Fibroblast of lung (primary cell): ENCODE measurements around the gene GAGE12J. TPM values are rescaled to one million over a fixed set of nuclear protein-coding genes. Genes with fewer than 3 reads are reported as not detected.

Experiments used
- polyA plus RNA-seq, 2 donors: library from polyadenylated mRNA; depleted of rRNA in 1 of 2; stranded (reverse) in 1 of 2; unstranded in 1 of 2; fragments of >200 nt; gene quantifications; 2 replicates each; pipeline ENCODE4 v1.2.1, GENCODE V29; 2011 to 2012; ENCODE audit warnings: missing spikeins in 1 of 2
- total RNA-seq: library from RNA; depleted of rRNA; stranded (reverse); fragments of >200 nt; gene quantifications from 2 replicates; pipeline ENCODE4 v1.2.1, GENCODE V29; 2014

GAGE12J gene
- total and polyA plus RNA-seq, 2 donors (not counting 1 experiment from before 2014, with no cell fraction given) = not detected

Other genes with a start within 250 kb of the GAGE12J start
- gene PRAF2, start 248.0 kb upstream of the GAGE12J start, total RNA-seq = 6.4 and 11.9 TPM in 2 replicates
- 33.1 and 33.5 TPM in 2 replicates for gene PRAF2, start 248.0 kb upstream of the GAGE12J start, polyA plus RNA-seq
- gene WDR45, start 242.2 kb upstream of the GAGE12J start, total RNA-seq = 59.8 TPM in 2 replicates
- gene WDR45, start 242.2 kb upstream of the GAGE12J start, polyA plus RNA-seq = 69.4 and 76.4 TPM in 2 replicates
- gene GPKOW, start 198.3 kb upstream of the GAGE12J start, total RNA-seq = 15.7 and 19.8 TPM in 2 replicates
- gene GPKOW, start 198.3 kb upstream of the GAGE12J start, polyA plus RNA-seq = 20.2 and 21.0 TPM in 2 replicates
- 1.0 and 1.7 TPM in 2 replicates for gene MAGIX, start 159.3 kb upstream of the GAGE12J start, total RNA-seq
- gene MAGIX, start 159.3 kb upstream of the GAGE12J start, polyA plus RNA-seq = 0.34 and 0.40 TPM in 2 replicates
- 10.5 and 23.3 TPM in 2 replicates for gene PLP2, start 150.1 kb upstream of the GAGE12J start, total RNA-seq
- gene PLP2, start 150.1 kb upstream of the GAGE12J start, polyA plus RNA-seq = 212 and 317 TPM in 2 replicates
- 4.6 and 7.4 TPM in 2 replicates for gene PRICKLE3, start 135.7 kb upstream of the GAGE12J start, total RNA-seq
- 2.7 and 3.5 TPM in 2 replicates for gene PRICKLE3, start 135.7 kb upstream of the GAGE12J start, polyA plus RNA-seq
- 0.17 and 0.26 TPM in 2 replicates for gene SYP, start 121.8 kb upstream of the GAGE12J start, total RNA-seq
- 0.08 and 0.15 TPM in 2 replicates for gene SYP, start 121.8 kb upstream of the GAGE12J start, polyA plus RNA-seq
- gene CACNA1F, start 88.7 kb upstream of the GAGE12J start, total RNA-seq = 0.17 and 0.26 TPM in 2 replicates
- not detected in 2 replicates for gene CACNA1F, start 88.7 kb upstream of the GAGE12J start, polyA plus RNA-seq
- gene CCDC22, start 86.6 kb upstream of the GAGE12J start, total RNA-seq = 7.2 and 8.9 TPM in 2 replicates
- 4.6 and 7.4 TPM in 2 replicates for gene CCDC22, start 86.6 kb upstream of the GAGE12J start, polyA plus RNA-seq
- under 0.01 TPM in 1 of 2 replicates, not detected in the other for gene FOXP3, start 57.3 kb upstream of the GAGE12J start, total RNA-seq
- gene FOXP3, start 57.3 kb upstream of the GAGE12J start, polyA plus RNA-seq = 0.03 TPM in 1 of 2 replicates, not detected in the other
- gene PPP1R3F, start 52.2 kb upstream of the GAGE12J start, total RNA-seq = 6.8 and 10.8 TPM in 2 replicates
- 0.93 and 0.95 TPM in 2 replicates for gene PPP1R3F, start 52.2 kb upstream of the GAGE12J start, polyA plus RNA-seq
- not detected in 2 replicates for gene GAGE10, start 18.4 kb upstream of the GAGE12J start, total RNA-seq
- not detected in 2 replicates for gene GAGE10, start 18.4 kb upstream of the GAGE12J start, polyA plus RNA-seq
- not detected in 2 replicates for gene GAGE13, start 9.5 kb downstream of the GAGE12J start, total RNA-seq
- not detected in 2 replicates for gene GAGE13, start 9.5 kb downstream of the GAGE12J start, polyA plus RNA-seq
- not detected in 2 replicates for gene GAGE12C, start 210.1 kb downstream of the GAGE12J start, total RNA-seq
- gene GAGE12C, start 210.1 kb downstream of the GAGE12J start, polyA plus RNA-seq = not detected in 2 replicates
- not detected in 2 replicates for gene GAGE12D, start 219.7 kb downstream of the GAGE12J start, total RNA-seq
- not detected in 2 replicates for gene GAGE12D, start 219.7 kb downstream of the GAGE12J start, polyA plus RNA-seq
- gene GAGE12E, start 229.3 kb downstream of the GAGE12J start, total RNA-seq = not detected in 2 replicates
- not detected in 2 replicates for gene GAGE12E, start 229.3 kb downstream of the GAGE12J start, polyA plus RNA-seq
- not detected in 2 replicates for gene GAGE12F, start 238.8 kb downstream of the GAGE12J start, total RNA-seq
- not detected in 2 replicates for gene GAGE12F, start 238.8 kb downstream of the GAGE12J start, polyA plus RNA-seq
- not detected in 2 replicates for gene GAGE12G, start 248.4 kb downstream of the GAGE12J start, total RNA-seq
- not detected in 2 replicates for gene GAGE12G, start 248.4 kb downstream of the GAGE12J start, polyA plus RNA-seq